Activated T-cell treated with anti-CD3 and anti-CD28 coated beads, Interleukin-2, amount 50 U/mL, for 72 hours (primary cell): ENCODE measurements around the gene H6PD. TPM values are rescaled to one million over a fixed set of nuclear protein-coding genes. Genes with fewer than 3 reads are reported as not detected.

Experiments used
- ATAC-seq, 2 donors: fragments of 150-1000 bp; cut with Tn5 transposase; replicated peaks in 1 of 2; 2 replicates each; pipeline ENCODE4 v1.10.0; 2021; ENCODE audit warnings: moderate library complexity in 2 of 2, mild to moderate bottlenecking in 1 of 2
- DNase-seq, 2 donors: peaks; one replicate each; pipeline ENCODE4 v3.0.0; 2021 to 2022; ENCODE audit warnings: mixed read lengths in 1 of 2
- H3K27ac Mint-ChIP-seq: one replicate; pipeline ENCODE4 v1.8.0; 2022; ENCODE audit warnings: mild to moderate bottlenecking, moderate library complexity, mixed read lengths
- H3K27me3 Mint-ChIP-seq: one replicate; pipeline ENCODE4 v1.8.0; 2022; ENCODE audit warnings: low read depth, mixed read lengths
- H3K36me3 Mint-ChIP-seq, 2 donors: one replicate each; pipeline ENCODE4 v1.8.0; 2022; ENCODE audit warnings: mixed read lengths in 2 of 2, mild to moderate bottlenecking in 1 of 2; ENCODE audit not compliant: insufficient read depth in 2 of 2
- H3K4me1 Mint-ChIP-seq: one replicate; pipeline ENCODE4 v1.8.0; 2022; ENCODE audit warnings: low read depth, mixed read lengths
- H3K4me3 Mint-ChIP-seq, 2 donors: one replicate each; pipeline ENCODE4 v1.8.0; 2022; ENCODE audit warnings: mild to moderate bottlenecking in 2 of 2, mixed read lengths in 2 of 2, moderate library complexity in 2 of 2
- H3K9me3 Mint-ChIP-seq, 2 donors: one replicate each; pipeline ENCODE4 v1.8.0; 2022; ENCODE audit warnings: mixed read lengths in 2 of 2
- total RNA-seq, 2 donors: library from RNA; stranded (reverse); gene quantifications; one replicate each; pipeline ENCODE4 v1.2.3, GENCODE V29; 2022

H6PD gene
- total RNA-seq, 2 donors from 2014 or later, result 20.2 to 21.0 TPM

DNA sequence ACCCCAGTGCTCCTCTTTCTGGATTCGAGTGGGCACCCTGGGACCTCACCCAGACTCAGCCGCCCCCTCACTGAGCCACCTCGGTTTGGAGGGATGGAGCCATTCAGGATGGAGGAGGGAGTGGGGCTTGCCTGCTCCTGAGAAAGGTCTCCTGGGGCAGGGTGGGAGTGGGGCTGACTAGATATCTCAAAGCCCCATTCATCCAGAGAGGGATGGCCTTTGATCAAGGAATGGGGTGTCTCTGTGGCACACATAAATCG lies 48.1 kb downstream of the H6PD start:
- Mint-ChIP-seq H3K36me3 (peaks cover 3 to 8% of the 10 kb centered on the region in 2 donors), H3K27ac (no peak overlapping the region), H3K9me3 (peaks cover 2 to 3% of the 10 kb centered on the region in 2 donors), H3K27me3 (no peaks in the 10 kb centered on the region), H3K4me1 (peaks cover 56% of the 10 kb centered on the region), H3K4me3 (no peak overlapping the region)
- DNase-seq (no peak), ATAC-seq (no peak)

DNA sequence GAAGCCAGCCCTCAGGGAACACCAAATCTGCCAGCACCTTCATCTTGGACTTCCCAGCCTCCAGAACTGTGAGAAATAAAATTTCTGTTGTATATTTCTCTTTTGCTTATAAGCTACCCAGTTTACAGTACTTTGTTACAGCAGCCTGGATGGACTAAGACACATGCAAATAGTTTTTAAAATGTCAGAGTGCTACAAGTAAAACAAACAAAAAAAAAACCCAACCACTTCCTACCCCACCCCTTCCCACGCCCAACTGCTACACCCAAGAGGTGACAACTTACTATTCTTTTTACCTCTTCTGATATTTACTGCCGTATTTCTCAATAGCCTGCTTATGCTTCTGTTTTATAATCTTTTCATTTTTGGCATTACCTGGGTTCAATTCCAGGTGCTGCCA lies 49.5 kb downstream of the H6PD start:
- H3K4me1 Mint-ChIP-seq, result peaks cover 52% of the 10 kb centered on the region
- H3K36me3 Mint-ChIP-seq, result peaks cover 7 to 13% of the 10 kb centered on the region in 2 donors
- no peak for DNase-seq
- H3K4me3 Mint-ChIP-seq, result peak overlapping the region in 1 of 2 donors; percentile 49
- no peaks in the 10 kb centered on the region for H3K27me3 Mint-ChIP-seq
- peaks cover 5% of the 10 kb centered on the region in 2 donors for H3K9me3 Mint-ChIP-seq
- no peak for ATAC-seq
- H3K27ac Mint-ChIP-seq, result peak overlapping the region; percentile 29

DNA sequence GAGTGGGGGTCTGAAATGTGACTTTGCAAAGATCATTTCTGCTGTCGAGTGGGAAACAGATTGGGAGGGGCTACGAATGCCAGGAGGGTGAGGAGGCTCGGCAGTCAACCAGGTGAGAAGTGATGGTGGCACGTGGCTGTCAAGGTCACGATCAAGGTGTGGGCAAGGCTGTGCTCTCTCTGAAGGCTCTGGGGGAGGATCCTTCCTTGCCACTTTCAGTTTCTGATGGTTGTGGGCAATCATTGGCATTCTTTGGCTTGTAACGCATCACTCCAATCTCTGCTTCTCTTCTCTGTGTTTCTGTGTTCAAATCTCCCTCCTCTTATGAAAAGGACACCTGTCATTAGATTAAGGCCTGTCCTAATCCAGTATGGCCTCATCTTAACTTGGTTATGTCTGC lies 52.0 kb downstream of the H6PD start:
- no peak overlapping the region for H3K27ac Mint-ChIP-seq
- peaks cover 5% of the 10 kb centered on the region in 2 donors for H3K9me3 Mint-ChIP-seq
- no peaks in the 10 kb centered on the region for H3K27me3 Mint-ChIP-seq
- ATAC-seq (no peak), DNase-seq (no peak)
- H3K36me3 Mint-ChIP-seq, result peaks cover 7 to 13% of the 10 kb centered on the region in 2 donors
- H3K4me1 Mint-ChIP-seq, result peaks cover 51% of the 10 kb centered on the region
- H3K4me3 Mint-ChIP-seq, result no peak overlapping the region

DNA sequence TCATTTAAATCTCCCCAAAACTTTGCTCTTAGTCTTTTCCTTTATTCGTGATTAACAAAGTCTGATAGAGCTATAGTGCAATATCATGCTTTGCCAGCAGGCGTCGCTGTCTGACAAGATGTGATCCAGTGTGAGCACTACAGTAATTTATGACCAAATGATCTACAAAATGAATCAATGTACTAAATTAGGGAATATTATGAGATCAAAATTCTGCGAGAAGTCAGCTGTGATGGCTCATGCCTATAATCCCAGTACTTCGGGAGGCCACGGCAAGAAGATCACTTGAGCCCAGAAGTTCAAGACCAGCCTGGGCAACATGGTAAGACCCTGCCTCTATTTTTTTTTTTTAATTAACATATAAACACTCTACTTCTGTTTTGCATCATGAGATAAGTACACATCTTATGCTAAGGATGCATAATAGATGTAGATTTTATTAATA lies 54.5 kb downstream of the H6PD start:
- peak; percentile 84 to 85 for DNase-seq
- Mint-ChIP-seq H3K27ac (no peak overlapping the region), H3K9me3 (peaks cover 5% of the 10 kb centered on the region in 2 donors), H3K4me3 (no peak overlapping the region), H3K36me3 (peaks cover 7 to 13% of the 10 kb centered on the region in 2 donors), H3K4me1 (peaks cover 34% of the 10 kb centered on the region), H3K27me3 (no peaks in the 10 kb centered on the region)
- ATAC-seq, result no peak

DNA sequence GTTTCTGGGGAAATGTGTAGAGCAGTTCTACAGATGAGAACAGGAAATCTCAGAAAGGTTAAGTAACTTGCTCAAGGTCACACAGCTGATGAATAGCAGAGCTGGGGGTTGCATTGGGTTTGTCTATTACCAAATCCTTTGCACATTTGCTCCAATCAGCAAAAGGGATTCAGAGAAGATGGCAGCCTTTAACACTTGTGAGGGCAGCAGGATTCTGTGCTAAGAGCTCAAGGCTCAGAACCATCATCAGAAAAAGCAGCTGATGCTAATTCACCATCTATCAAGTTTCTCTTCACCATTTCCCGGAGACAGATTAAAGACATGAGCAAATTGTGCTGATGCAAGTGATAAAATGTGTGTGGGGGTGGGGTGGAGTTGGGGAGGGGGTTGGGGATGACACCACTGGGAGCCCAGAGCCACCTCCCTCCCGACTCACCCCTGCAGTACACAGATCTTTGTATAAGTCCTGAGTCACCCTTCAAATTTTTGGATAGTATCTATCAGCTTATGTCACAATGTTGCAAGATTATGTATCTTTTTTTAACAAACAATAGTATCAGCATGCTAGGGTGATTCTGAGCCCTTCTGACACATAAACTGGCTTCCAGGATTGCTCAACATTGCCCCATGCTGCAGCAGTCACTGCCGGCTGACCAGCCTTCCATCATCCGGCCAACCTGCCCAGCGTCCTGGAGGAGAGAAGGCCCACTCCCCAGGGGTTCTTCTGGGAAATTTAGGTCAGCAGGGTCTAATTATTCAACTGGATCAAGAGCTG lies 55.3 kb downstream of the H6PD start:
- H3K27me3 Mint-ChIP-seq, result no peaks in the 10 kb centered on the region
- no peak overlapping the region for H3K4me3 Mint-ChIP-seq
- H3K9me3 Mint-ChIP-seq, result peaks cover 2 to 5% of the 10 kb centered on the region in 2 donors
- H3K27ac Mint-ChIP-seq, result no peak overlapping the region
- H3K36me3 Mint-ChIP-seq, result peaks cover 7 to 10% of the 10 kb centered on the region in 2 donors
- peak; percentile 56 to 70 for DNase-seq
- ATAC-seq, result peak; percentile 42 to 46
- peaks cover 30% of the 10 kb centered on the region for H3K4me1 Mint-ChIP-seq

DNA sequence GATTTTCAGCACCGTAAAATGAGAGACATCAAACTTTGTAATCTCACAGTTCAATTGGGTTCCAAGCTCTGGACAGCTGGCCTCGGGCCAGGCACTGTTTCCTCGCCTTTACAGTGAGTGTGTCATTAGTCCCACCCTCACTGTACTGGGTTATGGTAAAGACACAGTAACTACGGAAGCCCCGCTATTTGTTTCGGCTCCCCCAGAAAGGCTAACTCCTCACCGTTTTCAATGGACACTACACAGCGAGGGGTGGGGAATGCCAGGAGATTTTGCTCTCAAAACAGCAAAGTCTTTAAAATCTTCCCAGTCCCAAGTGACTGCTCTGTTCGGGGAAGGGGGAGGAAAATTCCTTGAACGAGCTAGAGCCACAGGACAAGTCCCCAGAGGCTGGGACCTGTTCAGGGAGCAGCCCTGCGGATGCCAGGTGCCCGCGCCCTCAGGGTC lies 57.4 kb downstream of the H6PD start:
- DNase-seq (no peak), ATAC-seq (no peak)
- Mint-ChIP-seq H3K4me3 (peak overlapping the region; percentile 14 to 48), H3K27ac (no peak overlapping the region), H3K27me3 (no peaks in the 10 kb centered on the region), H3K36me3 (peaks cover 4 to 5% of the 10 kb centered on the region in 2 donors), H3K9me3 (peaks cover 2% of the 10 kb centered on the region in 2 donors), H3K4me1 (peaks cover 22% of the 10 kb centered on the region)

DNA sequence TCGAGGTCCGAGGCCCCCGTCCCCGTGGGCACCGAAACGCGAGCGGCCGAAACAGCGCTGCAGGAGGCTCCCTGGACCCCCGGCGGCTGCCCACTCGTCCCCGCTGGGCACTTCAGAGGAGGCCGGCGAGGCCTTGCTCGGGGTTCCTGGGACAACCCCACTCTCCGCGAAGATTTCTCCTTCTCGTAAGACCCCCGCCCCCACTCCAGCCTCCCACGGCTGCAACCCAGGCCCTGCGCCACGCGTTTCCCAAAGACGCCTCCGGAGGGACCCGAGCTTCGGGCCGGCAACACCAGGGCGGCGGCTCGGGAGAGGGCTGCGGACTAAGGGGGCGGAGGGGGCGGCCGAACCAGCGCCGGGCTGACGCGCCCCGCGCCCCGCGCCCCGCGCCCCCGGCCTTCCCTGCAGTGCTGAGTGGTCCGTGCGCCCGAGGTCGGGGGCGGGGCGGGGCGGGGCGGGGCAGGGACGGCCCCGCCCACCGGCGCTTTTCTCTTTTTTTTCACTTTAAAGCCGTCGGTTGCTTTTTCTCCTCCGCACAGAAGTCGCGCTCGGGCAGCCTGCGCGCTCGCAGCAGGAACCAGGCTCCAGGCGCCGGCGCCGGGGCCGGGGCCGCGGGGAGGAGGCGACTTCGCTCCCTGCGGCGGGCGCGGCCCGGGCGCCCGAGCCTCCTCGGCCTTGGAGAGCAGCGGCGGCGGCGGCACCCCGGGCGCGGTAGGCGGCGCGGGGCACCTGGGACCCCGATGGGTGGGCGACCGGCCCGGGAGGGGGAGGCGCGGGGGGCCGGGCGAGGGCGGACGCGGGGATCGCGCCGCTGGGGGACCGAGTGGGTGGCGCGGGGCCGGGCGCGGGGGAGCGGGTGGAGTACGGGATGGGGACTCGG lies 58.0 kb downstream of the H6PD start, which contains the start of gene SPSB1:
SPSB1 (plus strand) TSS at position 534 of the 880 bp plus-strand sequence. CDS start 62,998 bp downstream, outside the sequence.
- Mint-ChIP-seq H3K4me3 (peak within 1 kb of the TSS; percentile 37 to 50), H3K27ac (no peak within 1 kb of the TSS), H3K27me3 (no peaks in the 10 kb centered on the region), H3K4me1 (peaks cover 22% of the 10 kb centered on the region), H3K9me3 (peaks cover 2% of the 10 kb centered on the region in 2 donors), H3K36me3 (peaks cover 4 to 5% of the 10 kb centered on the region in 2 donors)
- DNase-seq (peak; percentile 71 to 72), ATAC-seq (peak; percentile 56 to 58)

DNA sequence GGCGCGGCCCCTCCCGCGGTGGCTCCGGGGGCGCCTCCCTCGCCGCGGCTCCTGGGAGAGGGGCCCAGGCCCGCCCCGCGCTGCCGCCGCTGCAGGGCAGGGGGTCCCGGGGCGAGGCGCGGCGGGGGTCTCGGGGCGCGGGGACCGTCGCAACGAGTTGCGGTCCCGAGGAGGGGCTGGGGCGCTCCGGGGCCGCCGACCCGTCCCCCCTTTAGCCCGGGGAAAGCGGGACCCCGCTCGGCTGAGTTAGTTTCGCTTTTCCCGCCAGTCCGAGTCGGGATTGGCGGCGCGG lies 58.6 kb downstream of the H6PD start:
- Mint-ChIP-seq H3K36me3 (peaks cover 2 to 5% of the 10 kb centered on the region in 2 donors), H3K27me3 (no peaks in the 10 kb centered on the region), H3K4me1 (peaks cover 22% of the 10 kb centered on the region), H3K9me3 (peaks cover 2% of the 10 kb centered on the region in 2 donors), H3K4me3 (no peak overlapping the region), H3K27ac (no peak overlapping the region)
- DNase-seq (no peak), ATAC-seq (no peak)

DNA sequence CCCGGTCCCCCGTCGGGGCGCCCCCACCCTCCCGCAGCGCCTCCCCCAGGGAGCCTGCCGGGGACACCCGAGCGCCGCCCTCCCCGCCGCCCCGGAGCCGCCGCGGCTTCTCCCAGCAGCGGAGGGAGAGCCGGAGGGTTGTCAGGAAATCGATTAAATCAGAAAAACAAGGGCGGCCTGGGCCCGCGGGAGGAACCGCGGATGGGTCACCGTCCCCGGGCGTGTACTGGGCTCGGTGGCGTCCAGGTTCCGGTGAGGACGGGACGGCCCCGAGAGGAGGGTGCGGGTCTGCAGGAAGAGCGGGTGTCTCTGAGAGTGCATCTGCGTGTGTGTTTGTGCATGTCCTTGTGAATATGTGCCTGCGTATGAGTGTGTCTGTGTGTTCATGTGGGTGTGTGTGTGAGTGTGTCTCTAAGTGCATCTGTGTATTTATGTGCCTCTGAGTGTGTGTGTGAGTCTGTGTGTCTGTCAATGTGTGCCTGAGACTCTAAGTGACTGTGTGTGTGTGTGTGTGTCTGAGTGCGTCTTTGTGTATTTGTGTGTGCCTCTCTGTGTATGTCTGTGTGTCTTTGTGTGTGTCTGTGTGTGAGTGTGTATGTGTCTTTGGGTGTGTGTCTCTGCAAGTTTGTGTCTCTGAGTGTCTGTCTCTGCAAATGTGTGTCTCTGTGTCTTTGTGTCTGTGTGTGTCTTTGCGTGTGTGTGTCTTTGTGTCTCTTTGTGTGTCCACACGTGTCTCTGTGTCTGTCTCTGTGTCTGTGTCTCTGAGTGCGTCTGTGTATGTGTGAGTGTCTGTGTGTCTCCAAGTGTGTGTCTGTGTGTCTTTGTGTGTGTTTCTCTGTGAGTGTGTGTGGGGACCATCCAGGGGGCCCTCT lies 59.2 kb downstream of the H6PD start:
- no peak overlapping the region for H3K4me3 Mint-ChIP-seq
- H3K27me3 Mint-ChIP-seq, result no peaks in the 10 kb centered on the region
- peaks cover 22% of the 10 kb centered on the region for H3K4me1 Mint-ChIP-seq
- no peak overlapping the region for H3K27ac Mint-ChIP-seq
- H3K36me3 Mint-ChIP-seq, result peaks cover 2% of the 10 kb centered on the region in 2 donors
- peaks cover 2% of the 10 kb centered on the region in 2 donors for H3K9me3 Mint-ChIP-seq
- DNase-seq (peak; percentile 58 to 67), ATAC-seq (peak; percentile 9 to 27)

DNA sequence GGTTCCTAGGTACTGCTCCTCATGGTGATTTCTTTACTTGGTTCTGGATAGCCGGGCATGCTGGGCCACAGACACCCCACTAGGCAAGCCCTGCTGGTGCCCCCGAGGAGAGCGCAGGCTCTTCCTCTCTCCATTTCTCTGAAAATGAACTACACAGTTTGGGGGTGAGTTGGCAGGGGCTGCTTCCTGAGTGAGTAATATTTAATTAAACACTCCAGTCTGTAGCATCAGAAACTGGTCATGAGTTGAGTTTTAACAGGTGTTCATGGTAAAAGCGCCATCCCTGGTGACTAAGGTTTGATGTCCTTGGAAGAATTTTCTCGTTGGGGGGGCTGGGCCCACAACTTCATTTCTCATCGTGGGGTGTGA lies 59.8 kb downstream of the H6PD start:
- ATAC-seq, result peak; percentile 44 to 49
- Mint-ChIP-seq H3K36me3 (no peaks in the 10 kb centered on the region), H3K4me1 (peaks cover 16% of the 10 kb centered on the region), H3K4me3 (no peak overlapping the region), H3K27me3 (no peaks in the 10 kb centered on the region), H3K27ac (no peak overlapping the region), H3K9me3 (no peaks in the 10 kb centered on the region)
- DNase-seq, result peak; percentile 42 to 58

DNA sequence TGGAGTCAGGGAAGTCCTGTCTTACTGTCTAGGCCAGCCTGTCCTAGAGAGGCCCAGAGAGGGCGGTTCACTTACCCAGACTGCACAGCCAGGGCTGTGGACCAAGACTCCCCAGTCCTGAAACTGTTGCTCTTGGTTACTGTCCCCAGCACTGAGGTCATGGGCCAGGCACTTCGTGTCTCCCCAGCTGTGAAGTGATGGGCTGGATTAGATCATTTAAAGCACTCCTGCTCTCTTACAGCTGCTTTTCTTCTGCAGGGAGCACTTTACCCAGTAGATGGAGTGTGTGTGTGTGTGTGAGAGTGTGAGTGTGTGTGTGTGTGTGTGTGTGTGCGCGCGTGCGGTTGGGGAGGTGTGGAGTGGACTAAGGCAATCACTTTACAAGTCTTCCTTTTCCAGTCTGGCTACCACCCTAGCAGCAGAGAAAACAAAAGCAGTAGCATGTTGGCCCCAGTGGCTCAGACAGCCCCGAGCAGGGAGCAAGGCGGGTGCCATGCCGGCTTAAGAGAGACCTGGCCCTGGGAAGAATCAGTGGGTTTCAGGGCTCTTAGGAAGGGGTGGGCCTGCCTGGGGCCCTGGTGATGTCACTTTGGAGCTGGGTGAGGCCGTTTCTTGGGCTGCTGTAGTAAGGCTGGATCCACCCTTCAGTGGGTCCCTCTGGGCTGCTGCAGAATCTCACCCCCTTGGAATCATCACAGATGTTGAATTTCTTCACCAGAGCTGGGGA lies 60.5 kb downstream of the H6PD start:
- H3K27ac Mint-ChIP-seq, result peak overlapping the region; percentile 27
- peaks cover 12% of the 10 kb centered on the region for H3K4me1 Mint-ChIP-seq
- H3K27me3 Mint-ChIP-seq, result no peaks in the 10 kb centered on the region
- H3K4me3 Mint-ChIP-seq, result no peak overlapping the region
- H3K9me3 Mint-ChIP-seq, result no peaks in the 10 kb centered on the region
- no peaks in the 10 kb centered on the region for H3K36me3 Mint-ChIP-seq
- ATAC-seq, result peak; percentile 38 to 50
- DNase-seq, result peak; percentile 45 to 55

DNA sequence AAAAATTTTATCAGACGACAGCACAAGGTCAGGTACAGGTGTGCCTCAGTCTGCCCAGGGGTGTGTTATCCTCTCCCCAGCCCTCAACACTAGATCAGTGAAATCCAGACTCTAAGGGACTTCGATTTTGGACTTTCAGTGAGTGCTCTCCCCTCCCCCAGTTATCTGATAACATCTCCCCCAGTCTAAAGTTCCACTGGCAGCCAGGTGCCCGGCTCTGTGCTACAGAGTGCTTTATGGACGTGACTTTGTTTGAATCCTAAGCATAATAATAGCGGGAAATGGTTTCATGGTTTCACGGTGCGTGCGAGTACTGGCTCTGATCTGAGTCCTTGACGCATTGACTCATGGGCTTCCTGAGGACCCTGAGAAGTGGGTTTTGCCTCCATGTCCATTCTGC lies 61.3 kb downstream of the H6PD start:
- ATAC-seq (no peak), DNase-seq (no peak)
- peak overlapping the region in 1 of 2 donors; percentile 48 for H3K4me3 Mint-ChIP-seq

More for the DNA sequence above, 61.3 kb downstream of the H6PD start:
- H3K27ac Mint-ChIP-seq, result no peak overlapping the region
- H3K4me1 Mint-ChIP-seq, result peaks cover 12% of the 10 kb centered on the region
- no peaks in the 10 kb centered on the region for H3K27me3 Mint-ChIP-seq
- no peaks in the 10 kb centered on the region for H3K9me3 Mint-ChIP-seq
- no peaks in the 10 kb centered on the region for H3K36me3 Mint-ChIP-seq
